PC-3 (cell line): ENCODE data around the gene TSHZ3. TPM values are rescaled to one million over a fixed set of nuclear protein-coding genes. Genes with fewer than 3 reads are reported as not detected.

ENCODE experiments used
- ATAC-seq: fragments of 200-7000 bp; cut with Tn5 transposase; 2 replicates; pipeline ENCODE4 v1.9.1; 2020; ENCODE audit warnings: mild to moderate bottlenecking, moderate library complexity
- BruUV-seq: library from RNA; stranded (reverse); fragments of 400-500 nt; replicated peaks from 2 replicates; lab custom pipeline; 2021; lab: Mats Ljungman, UMichigan
- CTCF ChIA-PET: fragments of 300-600 bp; sonication (Branson Sonifier 250); formaldehyde crosslinking; loops from one replicate; lab custom pipeline; 2022; ENCODE audit warnings: antibody characterized with exemption; lab: Charles Lee
- POLR2A ChIA-PET: fragments of 300-600 bp; sonication (Branson Sonifier 250); formaldehyde crosslinking; loops from one replicate; lab custom pipeline; 2022; ENCODE audit warnings: antibody characterized with exemption; ENCODE audit not compliant: unreplicated experiment; lab: Charles Lee
- DNase-seq: peaks from one replicate; pipeline ENCODE4 v3.0.0-alpha.2; 2015
- H2AFZ ChIP-seq: fragments of 300-600 bp; sonication (generic); 2 replicates; pipeline ENCODE4 v1.6.0; 2016; ENCODE audit warnings: antibody characterized with exemption, low read length
- H3F3A ChIP-seq: fragments of 300-600 bp; sonication (generic); one replicate; pipeline ENCODE4 v1.6.0; 2017; ENCODE audit warnings: antibody characterized with exemption, low read length, control low read depth, mild to moderate bottlenecking; ENCODE audit not compliant: unreplicated experiment
- H3K27ac ChIP-seq: fragments of 300-600 bp; sonication (generic); 2 replicates; pipeline ENCODE4 v1.5.1; 2016; ENCODE audit warnings: mild to moderate bottlenecking, low read length
- H3K27me3 ChIP-seq: fragments of 300-600 bp; sonication (generic); 2 replicates; pipeline ENCODE4 v1.6.1; 2016; ENCODE audit warnings: low read length, mixed read lengths
- H3K36me3 ChIP-seq: fragments of 300-600 bp; sonication (generic); 2 replicates; pipeline ENCODE4 v1.6.1; 2016; ENCODE audit warnings: low read depth, mixed run types, low read length, mixed read lengths
- H3K4me1 ChIP-seq: fragments of 300-600 bp; sonication (generic); 2 replicates; pipeline ENCODE4 v1.5.1; 2016; ENCODE audit warnings: low read length; ENCODE audit not compliant: insufficient read depth
- H3K4me2 ChIP-seq: fragments of 300-600 bp; sonication (generic); 2 replicates; pipeline ENCODE4 v1.6.0; 2016; ENCODE audit warnings: low read length
- H3K4me3 ChIP-seq: fragments of 300-600 bp; sonication (generic); 2 replicates; pipeline ENCODE4 v1.5.1; 2016; ENCODE audit warnings: mild to moderate bottlenecking, low read length, mixed read lengths
- H3K79me2 ChIP-seq: fragments of 300-600 bp; sonication (generic); 2 replicates; pipeline ENCODE4 v1.6.1; 2017; ENCODE audit warnings: low read length, mixed read lengths
- H3K9ac ChIP-seq: fragments of 300-600 bp; sonication (generic); 2 replicates; pipeline ENCODE4 v1.6.0; 2016; ENCODE audit warnings: mild to moderate bottlenecking, low read length
- H3K9me2 ChIP-seq: fragments of 300-600 bp; sonication (generic); replicated peaks from 2 replicates; pipeline ENCODE4 v1.6.1; 2016; ENCODE audit warnings: mixed run types, low read length, mixed read lengths
- H3K9me3 ChIP-seq: fragments of 300-600 bp; sonication (generic); 2 replicates; pipeline ENCODE4 v1.6.1; 2016; ENCODE audit warnings: low read length, mixed read lengths
- H4K20me1 ChIP-seq: fragments of 300-600 bp; sonication (generic); 2 replicates; pipeline ENCODE4 v1.6.1; 2016; ENCODE audit warnings: low read length, mixed read lengths
- CTCF ChIP-seq: fragments of 300-600 bp; sonication (generic); conservative IDR thresholded peaks from 2 replicates; pipeline ENCODE4 v1.5.1; 2017; ENCODE audit warnings: antibody characterized with exemption, low read depth, mild to moderate bottlenecking, low read length
- EZH2 ChIP-seq: fragments of 300-600 bp; sonication (generic); IDR thresholded peaks from one replicate; pipeline ENCODE4 v1.6.1; 2017; ENCODE audit warnings: antibody characterized with exemption, mild to moderate bottlenecking, low read length; ENCODE audit not compliant: unreplicated experiment
- EZH2phosphoT487 ChIP-seq: fragments of 300-600 bp; sonication (generic); IDR thresholded peaks from 2 replicates; pipeline ENCODE4 v1.6.1; 2018; ENCODE audit warnings: mild to moderate bottlenecking, antibody characterized with exemption, low read length, borderline replicate concordance
- intact Hi-C: fragments of 100-400 bp; cut with micrococcal nuclease; formaldehyde crosslinking; loops from 2 replicates; pipeline ENCODE4 v1.9.0; 2023
- total RNA-seq: library from RNA; depleted of rRNA; stranded (reverse); fragments of >200 nt; gene quantifications from 2 replicates; pipeline ENCODE4 v1.2.3, GENCODE V29; 2014

Gene TSHZ3
- total RNA-seq, 1 experiment from 2014 or later: 0.18 TPM

GRCh38 chr19:31392464-31392863 is 43.2 kb upstream of the TSHZ3 start:
- Histone ChIP-seq H3K4me2 (no peak overlapping the region), H3F3A (no peaks in the 10 kb centered on the region), H3K9ac (no peak overlapping the region), H3K4me1 (no peaks in the 10 kb centered on the region), H3K9me3 (no peaks in the 10 kb centered on the region), H3K9me2 (no peaks in the 10 kb centered on the region), H4K20me1 (no peaks in the 10 kb centered on the region), H2AFZ (no peak overlapping the region), H3K27me3 (no peaks in the 10 kb centered on the region), H3K36me3 (no peaks in the 10 kb centered on the region), H3K79me2 (no peaks in the 10 kb centered on the region), H3K4me3 (no peak overlapping the region), H3K27ac (no peak overlapping the region)
- intact Hi-C loops: no loop called here
- DNase-seq (no peak), ATAC-seq (no peak)
- ChIA-PET POLR2A (no interaction called here), CTCF (no interaction called here)
- TF ChIP-seq EZH2 (no peak), CTCF (no peak), EZH2phosphoT487 (no peak)
- BruUV-seq: no TSS peak

GRCh38 chr19:31391518-31391917 is 42.3 kb upstream of the TSHZ3 start:
- Histone ChIP-seq H3K79me2 (no peaks in the 10 kb centered on the region), H3K4me3 (no peak overlapping the region), H3K27me3 (no peaks in the 10 kb centered on the region), H3F3A (no peaks in the 10 kb centered on the region), H3K36me3 (no peaks in the 10 kb centered on the region), H4K20me1 (no peaks in the 10 kb centered on the region), H3K4me2 (no peak overlapping the region), H3K4me1 (no peaks in the 10 kb centered on the region), H2AFZ (no peak overlapping the region), H3K9me3 (no peaks in the 10 kb centered on the region), H3K27ac (no peak overlapping the region), H3K9me2 (no peaks in the 10 kb centered on the region), H3K9ac (no peak overlapping the region)
- no TSS peak for BruUV-seq
- intact Hi-C loops: no loop called here
- ChIA-PET CTCF (no interaction called here), POLR2A (no interaction called here)
- DNase-seq: no peak
- TF ChIP-seq EZH2phosphoT487 (no peak), CTCF (no peak), EZH2 (no peak)
- no peak for ATAC-seq

- Histone ChIP-seq H3K4me3 (no peak overlapping the region), H4K20me1 (no peaks in the 10 kb centered on the region), H3K27me3 (no peaks in the 10 kb centered on the region), H2AFZ (no peak overlapping the region), H3K9ac (no peak overlapping the region), H3K4me2 (no peak overlapping the region), H3K79me2 (no peaks in the 10 kb centered on the region), H3K9me3 (no peaks in the 10 kb centered on the region), H3K4me1 (no peaks in the 10 kb centered on the region), H3K27ac (no peak overlapping the region), H3K36me3 (no peaks in the 10 kb centered on the region), H3K9me2 (no peaks in the 10 kb centered on the region), H3F3A (no peaks in the 10 kb centered on the region)
- DNase-seq (no peak), ATAC-seq (no peak)
- no peak for TF ChIP-seq CTCF
- no peak for TF ChIP-seq EZH2
- TF ChIP-seq EZH2phosphoT487: no peak
- ChIA-PET CTCF (no interaction called here), POLR2A (no interaction called here)
- intact Hi-C loops: no loop called here
- no TSS peak for BruUV-seq
Measured at GRCh38 chr19:31390711-31391110, 41.5 kb upstream of the TSHZ3 start.
